ENCODE results near the gene ADM2.

ADM2 gene

GRCh38 chr22:50487290-50488005 lies 6.1 kb downstream of the ADM2 start:
- no peak for DNase-seq

GRCh38 chr22:50488006-50488677 lies 6.8 kb downstream of the ADM2 start:
- no peak for DNase-seq

- no peak for DNase-seq
Measured at GRCh38 chr22:50488886-50489285, 7.5 kb downstream of the ADM2 start.

GRCh38 chr22:50489363-50490243 lies 8.3 kb downstream of the ADM2 start:
- DNase-seq = no peak

- DNase-seq = no peak
Measured at GRCh38 chr22:50490531-50491308, 9.4 kb downstream of the ADM2 start.

- no peak for DNase-seq
Measured at GRCh38 chr22:50497093-50497492, 15.8 kb downstream of the ADM2 start.

- DNase-seq = peak in 2 of 3 experiments; percentile 35 to 61
Measured at GRCh38 chr22:50498322-50498890, 17.1 kb downstream of the ADM2 start.

GRCh38 chr22:50500452-50500851 lies 19.1 kb downstream of the ADM2 start:
- DNase-seq = no peak

- DNase-seq = no peak
Measured at GRCh38 chr22:50502096-50502495, 20.8 kb downstream of the ADM2 start.

- no peak for DNase-seq
Measured at GRCh38 chr22:50502628-50503474, 21.5 kb downstream of the ADM2 start.

GRCh38 chr22:50503475-50504145 lies 22.3 kb downstream of the ADM2 start:
- no peak for DNase-seq

GRCh38 chr22:50504369-50505211 lies 23.2 kb downstream of the ADM2 start:
- no peak for DNase-seq

GRCh38 chr22:50505276-50505775 lies 24.0 kb downstream of the ADM2 start:
- DNase-seq = no peak

- peak in 2 of 3 experiments; percentile 76 to 93 for DNase-seq
Measured at GRCh38 chr22:50505776-50506610, 24.6 kb downstream of the ADM2 start.

GRCh38 chr22:50506611-50507420 lies 25.5 kb downstream of the ADM2 start:
- peak in 1 of 3 experiments; percentile 87 for DNase-seq

GRCh38 chr22:50507421-50507990 lies 26.2 kb downstream of the ADM2 start, which contains the start of gene LMF2:
TSS of gene LMF2 (minus strand) at chr22:50507702. CDS start at chr22:50507675, 27 bp downstream.
- DNase-seq = peak in 1 of 3 experiments; percentile 87
